Measurements from ENCODE around the gene GRM8.
"Not testable (repeated sequence)": the region's sequence is repeated elsewhere in the genome, so short reads cannot be mapped to it uniquely, and the experiment has no call there.

DNA sequence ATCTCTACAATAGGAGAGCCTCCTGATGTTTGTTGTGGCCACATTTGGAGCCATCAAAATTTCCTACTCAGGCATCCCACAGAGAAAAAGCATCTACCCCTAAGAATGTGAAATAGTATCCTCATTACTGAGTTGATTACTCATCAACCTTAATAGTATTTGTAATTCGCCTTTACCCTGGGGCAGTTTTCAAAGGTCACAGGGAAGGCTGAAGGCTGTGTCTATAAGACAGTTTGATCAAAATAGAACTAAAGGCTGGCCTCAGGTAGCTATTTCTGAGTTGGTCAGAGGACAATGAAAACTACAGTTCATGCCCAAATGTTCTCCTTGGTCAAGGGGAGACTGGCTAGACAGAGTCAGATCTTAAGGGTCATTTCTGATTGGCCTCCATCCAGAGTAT lies 370.0 kb downstream of the GRM8 start:
- TF ChIP-seq, protein P1, sequence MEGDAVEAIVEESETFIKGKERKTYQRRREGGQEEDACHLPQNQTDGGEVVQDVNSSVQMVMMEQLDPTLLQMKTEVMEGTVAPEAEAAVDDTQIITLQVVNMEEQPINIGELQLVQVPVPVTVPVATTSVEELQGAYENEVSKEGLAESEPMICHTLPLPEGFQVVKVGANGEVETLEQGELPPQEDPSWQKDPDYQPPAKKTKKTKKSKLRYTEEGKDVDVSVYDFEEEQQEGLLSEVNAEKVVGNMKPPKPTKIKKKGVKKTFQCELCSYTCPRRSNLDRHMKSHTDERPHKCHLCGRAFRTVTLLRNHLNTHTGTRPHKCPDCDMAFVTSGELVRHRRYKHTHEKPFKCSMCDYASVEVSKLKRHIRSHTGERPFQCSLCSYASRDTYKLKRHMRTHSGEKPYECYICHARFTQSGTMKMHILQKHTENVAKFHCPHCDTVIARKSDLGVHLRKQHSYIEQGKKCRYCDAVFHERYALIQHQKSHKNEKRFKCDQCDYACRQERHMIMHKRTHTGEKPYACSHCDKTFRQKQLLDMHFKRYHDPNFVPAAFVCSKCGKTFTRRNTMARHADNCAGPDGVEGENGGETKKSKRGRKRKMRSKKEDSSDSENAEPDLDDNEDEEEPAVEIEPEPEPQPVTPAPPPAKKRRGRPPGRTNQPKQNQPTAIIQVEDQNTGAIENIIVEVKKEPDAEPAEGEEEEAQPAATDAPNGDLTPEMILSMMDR (IDR thresholded peaks at IDR 0.05) = not testable (repeated sequence)
- not testable (repeated sequence) for TF ChIP-seq POLR2AphosphoS5 (IDR thresholded peaks at IDR 0.05; ENCODE audit: low read depth, low read length)
